Hepatocyte (in vitro differentiated cells): ENCODE data around the gene DR1. TPM values are rescaled to one million over a fixed set of nuclear protein-coding genes. Genes with fewer than 3 reads are reported as not detected.

Source experiments
- DNase-seq: peaks from one replicate; pipeline ENCODE4 v3.0.0-alpha.2; 2016; ENCODE audit warnings: low spot score
- H2AFZ ChIP-seq: fragments of 200-600 bp; sonication (generic); 2 replicates; pipeline ENCODE4 v1.6.0; 2016; ENCODE audit warnings: antibody characterized with exemption, mild to moderate bottlenecking
- H3K27ac ChIP-seq: fragments of 200-600 bp; sonication (generic); 2 replicates; pipeline ENCODE4 v1.5.1; 2016; ENCODE audit warnings: mild to moderate bottlenecking
- H3K27me3 ChIP-seq: fragments of 200-600 bp; sonication (generic); 2 replicates; pipeline ENCODE4 v1.6.1; 2016
- H3K36me3 ChIP-seq: fragments of 200-600 bp; sonication (generic); replicated peaks from 2 replicates; pipeline ENCODE4 v1.5.1; 2016; ENCODE audit warnings: low read depth; ENCODE audit not compliant: insufficient read depth
- H3K4me1 ChIP-seq: fragments of 200-600 bp; sonication (generic); 2 replicates; pipeline ENCODE4 v1.5.1; 2016; ENCODE audit warnings: mild to moderate bottlenecking, moderate library complexity; ENCODE audit not compliant: insufficient read depth
- H3K4me2 ChIP-seq: fragments of 200-600 bp; sonication (generic); 2 replicates; pipeline ENCODE4 v1.6.0; 2016
- H3K4me3 ChIP-seq: fragments of 200-600 bp; sonication (generic); 2 replicates; pipeline ENCODE4 v1.5.1; 2016; ENCODE audit warnings: mild to moderate bottlenecking
- H3K79me2 ChIP-seq: fragments of 200-600 bp; sonication (generic); 2 replicates; pipeline ENCODE4 v1.6.0; 2017; ENCODE audit warnings: mild to moderate bottlenecking
- H3K9me2 ChIP-seq: fragments of 200-600 bp; sonication (generic); replicated peaks from 2 replicates; pipeline ENCODE4 v1.6.0; 2017; ENCODE audit warnings: mild to moderate bottlenecking; ENCODE audit not compliant: insufficient read depth
- H3K9me3 ChIP-seq: fragments of 200-600 bp; sonication (generic); 2 replicates; pipeline ENCODE4 v1.5.1; 2016; ENCODE audit warnings: low read depth, mild to moderate bottlenecking
- H4K20me1 ChIP-seq: fragments of 200-600 bp; sonication (generic); 2 replicates; pipeline ENCODE4 v1.6.0; 2016; ENCODE audit warnings: mild to moderate bottlenecking; ENCODE audit not compliant: insufficient read depth, poor library complexity, severe bottlenecking
- CTCF ChIP-seq: fragments of 200-600 bp; sonication (generic); IDR thresholded peaks from 2 replicates; pipeline ENCODE4 v1.5.1; 2016; ENCODE audit warnings: antibody characterized with exemption, mild to moderate bottlenecking; ENCODE audit not compliant: poor library complexity
- EZH2 ChIP-seq: fragments of 200-600 bp; sonication (generic); IDR thresholded peaks from 2 replicates; pipeline ENCODE4 v1.6.1; 2016; ENCODE audit warnings: antibody characterized with exemption, mild to moderate bottlenecking, borderline replicate concordance
- EZH2phosphoT487 ChIP-seq: fragments of 200-600 bp; sonication (generic); IDR thresholded peaks from one replicate; pipeline ENCODE4 v1.6.1; 2018; ENCODE audit warnings: antibody characterized with exemption, mild to moderate bottlenecking, low read depth, moderate library complexity; ENCODE audit not compliant: unreplicated experiment, severe bottlenecking
- WGBS: methylation state at CpG from one replicate; pipeline ENCODE4 v1.1.6; 2016; ENCODE audit warnings: low lambda C conversion rate; ENCODE audit errors: missing lambda C conversion rate; 5-methylcytosine and 5-hydroxymethylcytosine counted together
- polyA plus RNA-seq: library from polyadenylated mRNA; unstranded; fragments of >200 nt; fragmentation: Nextera tagmentation; extraction: Ambion mirVana; gene quantifications from 2 replicates; pipeline ENCODE4 v1.2.1, GENCODE V29; 2016
- total RNA-seq: library from RNA; depleted of rRNA; stranded (reverse); fragments of >200 nt; gene quantifications from 2 replicates; pipeline ENCODE4 v1.2.3, GENCODE V29; 2014

Gene DR1
- 42.3 and 54.3 TPM in 2 replicates for total RNA-seq
- 22.7 and 28.2 TPM in 2 replicates for polyA plus RNA-seq

GRCh38 chr1:93345633-93346420, at the start of gene DR1:
Gene DR1 (plus strand): TSS chr1:93345907. CDS start chr1:93346646, 739 bp downstream.
- Histone ChIP-seq H3K4me3 (peak within 1 kb of the TSS; percentile 88), H3K27ac (peak within 1 kb of the TSS; percentile 99), H3K27me3 (no peaks in the 10 kb centered on the region), H3K4me1 (peaks cover 14% of the 10 kb centered on the region), H3K4me2 (peak within 1 kb of the TSS; percentile 84), H3K9me3 (no peaks in the 10 kb centered on the region), H4K20me1 (peaks cover 19% of the 10 kb centered on the region), H2AFZ (peak within 1 kb of the TSS; percentile 89), H3K36me3 (no peaks in the 10 kb centered on the region), H3K79me2 (peaks cover 70% of the 10 kb centered on the region), H3K9me2 (no peaks in the 10 kb centered on the region)
- TF ChIP-seq EZH2 (no peak), CTCF (no peak), EZH2phosphoT487 (no peak)
- under 1% methylated on average over 70 of the region's 80 CpGs for WGBS
- peak; percentile 97 for DNase-seq

GRCh38 chr1:93296555-93297154, 49.1 kb upstream of the DR1 start:
- no peak overlapping the region for H2AFZ ChIP-seq
- H3K4me1 ChIP-seq, result no peaks in the 10 kb centered on the region
- 74% methylated on average over 3 of the region's 3 CpGs for WGBS
- H4K20me1 ChIP-seq, result no peaks in the 10 kb centered on the region
- H3K79me2 ChIP-seq, result no peaks in the 10 kb centered on the region
- no peak overlapping the region for H3K4me3 ChIP-seq
- no peaks in the 10 kb centered on the region for H3K9me2 ChIP-seq
- no peak overlapping the region for H3K4me2 ChIP-seq
- no peaks in the 10 kb centered on the region for H3K9me3 ChIP-seq
- TF ChIP-seq EZH2phosphoT487 (no peak), EZH2 (no peak), CTCF (no peak)
- DNase-seq, result no peak
- no peak overlapping the region for H3K27ac ChIP-seq
- no peaks in the 10 kb centered on the region for H3K27me3 ChIP-seq
- no peaks in the 10 kb centered on the region for H3K36me3 ChIP-seq

- Histone ChIP-seq H3K4me2 (no peak overlapping the region), H3K4me3 (no peak overlapping the region), H3K9me2 (no peaks in the 10 kb centered on the region), H3K27me3 (no peaks in the 10 kb centered on the region), H3K36me3 (no peaks in the 10 kb centered on the region), H2AFZ (no peak overlapping the region), H3K27ac (no peak overlapping the region), H3K4me1 (no peaks in the 10 kb centered on the region), H3K9me3 (no peaks in the 10 kb centered on the region), H4K20me1 (no peaks in the 10 kb centered on the region), H3K79me2 (no peaks in the 10 kb centered on the region)
- TF ChIP-seq EZH2, result no peak
- 67% methylated on average over 1 of the region's 1 CpG for WGBS
- no peak for DNase-seq
Observed at GRCh38 chr1:93301131-93301530, 44.6 kb upstream of the DR1 start.

GRCh38 chr1:93302078-93302477, 43.6 kb upstream of the DR1 start:
- Histone ChIP-seq H3K4me2 (no peak overlapping the region), H3K27me3 (no peaks in the 10 kb centered on the region), H3K9me3 (no peaks in the 10 kb centered on the region), H3K36me3 (no peaks in the 10 kb centered on the region), H2AFZ (no peak overlapping the region), H3K9me2 (no peaks in the 10 kb centered on the region), H4K20me1 (no peaks in the 10 kb centered on the region), H3K27ac (no peak overlapping the region), H3K4me3 (no peak overlapping the region), H3K79me2 (no peaks in the 10 kb centered on the region), H3K4me1 (no peaks in the 10 kb centered on the region)
- TF ChIP-seq EZH2 (no peak), EZH2phosphoT487 (no peak), CTCF (no peak)
- no peak for DNase-seq
- 86% methylated on average over 5 of the region's 5 CpGs for WGBS
